Caki2 (cell line): ENCODE results near the gene RNF43. TPM values are rescaled to one million over a fixed set of nuclear protein-coding genes. Genes with fewer than 3 reads are reported as not detected.
"Not testable (repeated sequence)": the region's sequence is repeated elsewhere in the genome, so short reads cannot be mapped to it uniquely, and the experiment has no call there.

ENCODE experiments used
- DNase-seq: peaks from one replicate; pipeline ENCODE4 v3.0.0-alpha.2; 2015; ENCODE audit warnings: low read depth
- in situ Hi-C: cut with HindIII; loops from 2 replicates; pipeline ENCODE4 v1.10.0; 2016; ENCODE audit warnings: low sequenced_read_pairs, low pct_unique_long_range_greater_than_20kb, mixed read lengths
- total RNA-seq: library from RNA; depleted of rRNA; stranded (reverse); fragments of >200 nt; shearing (Covaris generic); gene quantifications from 2 replicates; pipeline ENCODE4 v1.2.3, GENCODE V29; 2014; ENCODE audit warnings: low replicate concordance

The RNF43 gene
- total RNA-seq, 1 experiment from 2014 or later = 2.6 TPM

GRCh38 chr17:58412064-58412703 lies 5.2 kb downstream of the RNF43 start:
- in situ Hi-C loops = no loop called here
- no peak for DNase-seq

DNA sequence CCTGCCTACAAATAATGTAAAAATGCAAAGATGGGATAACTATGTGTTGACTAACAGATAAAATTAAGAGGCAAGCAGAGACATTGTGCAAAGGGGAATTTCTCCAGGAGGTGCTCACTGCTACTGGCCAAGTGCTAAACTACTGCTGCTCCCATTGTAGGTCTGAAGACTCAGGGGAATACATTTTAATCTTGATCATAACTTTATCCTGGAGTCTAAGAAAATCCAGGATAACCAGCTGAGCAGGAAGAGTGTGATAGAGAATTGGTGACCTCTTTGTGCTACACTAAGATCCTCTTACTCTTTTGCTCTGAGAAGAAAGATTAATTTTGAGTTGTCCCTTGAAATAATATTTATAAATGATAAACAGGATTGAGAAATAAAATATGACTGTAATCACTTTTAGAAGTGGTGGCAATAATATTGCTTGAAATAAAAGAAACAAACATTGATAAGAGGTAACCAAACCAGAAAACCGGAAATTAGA lies 5.9 kb downstream of the RNF43 start:
- in situ Hi-C loops = no loop called here
- no peak for DNase-seq

DNA sequence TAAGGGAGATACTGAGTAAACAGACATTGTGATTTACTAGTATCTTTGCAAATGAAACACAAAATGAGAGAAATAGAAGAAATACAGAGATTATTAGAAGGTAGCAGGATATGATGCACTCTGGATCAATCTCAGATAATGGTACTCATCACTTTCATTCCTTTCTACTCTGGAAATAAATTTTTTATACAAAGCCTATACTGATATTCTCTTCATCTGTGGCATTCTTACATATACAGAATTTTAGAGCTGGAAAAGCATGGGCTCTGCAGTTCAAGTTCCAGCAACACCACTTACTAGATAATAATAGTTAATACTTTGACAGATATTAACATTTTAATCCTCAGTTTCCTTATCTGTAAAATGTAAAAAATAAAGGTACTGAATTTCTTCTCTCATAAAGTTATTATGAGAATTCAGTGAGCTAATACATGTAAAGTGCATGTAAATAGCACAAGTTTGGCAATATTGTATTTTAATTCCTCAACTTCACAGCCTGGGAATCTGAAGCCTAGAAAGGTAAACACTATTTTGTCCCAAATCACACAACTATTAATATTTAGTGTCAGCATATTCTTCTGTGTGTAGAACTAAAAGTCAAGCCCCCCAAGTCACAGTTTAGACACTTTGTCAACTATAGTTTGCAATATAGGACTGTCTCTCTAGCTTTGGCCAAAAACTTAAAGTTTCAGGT lies 6.5 kb downstream of the RNF43 start:
- DNase-seq = no peak
- in situ Hi-C loops = no loop called here

GRCh38 chr17:58409432-58409831 lies 7.9 kb downstream of the RNF43 start:
- no peak for DNase-seq
- in situ Hi-C loops = no loop called here

DNA sequence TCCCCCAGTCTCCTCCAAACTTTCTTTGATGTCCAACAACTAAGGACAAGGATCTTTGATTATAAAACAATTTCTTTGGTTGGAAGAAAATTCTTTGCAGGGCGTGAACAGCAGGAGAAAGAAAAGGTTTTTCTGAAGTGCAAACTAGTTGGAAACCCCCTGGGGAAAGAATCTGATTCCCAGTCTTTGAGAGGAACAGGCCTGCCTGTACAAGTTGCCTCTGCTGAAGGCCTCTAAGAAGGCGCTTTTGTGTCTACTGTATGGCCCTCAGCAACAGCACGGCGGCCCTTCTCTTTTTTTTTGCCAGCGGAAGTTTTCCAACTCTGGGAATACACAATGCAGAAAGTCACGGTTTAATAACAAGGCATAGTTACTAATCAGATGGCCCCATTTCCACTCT lies 14.0 kb downstream of the RNF43 start:
- in situ Hi-C loops = no loop called here
- DNase-seq = no peak

GRCh38 chr17:58402679-58403078 lies 14.7 kb downstream of the RNF43 start:
- no peak for DNase-seq
- in situ Hi-C loops = no loop called here

- in situ Hi-C loops = no loop called here
- DNase-seq = no peak
Observed at GRCh38 chr17:58402047-58402446, 15.3 kb downstream of the RNF43 start.

GRCh38 chr17:58401287-58401686 lies 16.0 kb downstream of the RNF43 start:
- DNase-seq = no peak
- in situ Hi-C loops = no loop called here

DNA sequence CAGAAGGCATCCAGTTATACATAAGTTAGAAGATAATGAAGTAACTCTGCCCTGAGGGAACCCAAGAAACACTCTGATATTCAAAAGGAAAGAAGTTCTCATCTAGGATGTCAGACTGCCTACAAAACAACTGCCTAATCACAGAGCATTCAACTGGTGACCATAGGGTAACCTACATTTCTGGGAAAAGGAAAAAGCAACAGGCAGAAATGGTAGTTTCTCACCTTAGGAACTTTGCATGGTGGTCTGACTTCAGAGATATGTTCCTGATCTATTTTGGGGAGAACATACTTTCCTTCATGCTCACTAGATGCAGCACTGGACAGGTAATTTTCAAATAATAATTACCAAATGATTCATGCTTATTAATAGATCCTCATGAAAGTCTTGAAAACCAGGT lies 16.5 kb downstream of the RNF43 start:
- in situ Hi-C loops = no loop called here
- no peak for DNase-seq

DNA sequence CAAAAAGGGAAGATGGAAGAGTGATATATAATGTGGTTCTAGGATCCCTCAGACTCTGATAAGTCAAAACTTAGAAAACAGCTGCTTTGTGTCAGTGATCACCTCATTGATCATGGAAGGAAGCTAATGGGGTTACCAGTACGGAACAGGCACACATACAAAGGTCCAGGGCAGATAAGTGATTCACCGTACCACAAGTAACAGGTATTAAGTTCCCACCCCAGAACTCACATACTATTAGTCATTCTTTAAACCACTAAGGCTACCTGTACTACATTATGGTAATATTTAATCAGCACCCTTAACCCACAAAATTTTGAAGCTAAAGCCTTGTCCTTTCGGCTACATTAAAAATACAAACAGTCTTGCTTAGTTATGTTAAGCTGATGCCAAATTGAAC lies 17.4 kb downstream of the RNF43 start:
- DNase-seq = no peak
- in situ Hi-C loops = no loop called here

DNA sequence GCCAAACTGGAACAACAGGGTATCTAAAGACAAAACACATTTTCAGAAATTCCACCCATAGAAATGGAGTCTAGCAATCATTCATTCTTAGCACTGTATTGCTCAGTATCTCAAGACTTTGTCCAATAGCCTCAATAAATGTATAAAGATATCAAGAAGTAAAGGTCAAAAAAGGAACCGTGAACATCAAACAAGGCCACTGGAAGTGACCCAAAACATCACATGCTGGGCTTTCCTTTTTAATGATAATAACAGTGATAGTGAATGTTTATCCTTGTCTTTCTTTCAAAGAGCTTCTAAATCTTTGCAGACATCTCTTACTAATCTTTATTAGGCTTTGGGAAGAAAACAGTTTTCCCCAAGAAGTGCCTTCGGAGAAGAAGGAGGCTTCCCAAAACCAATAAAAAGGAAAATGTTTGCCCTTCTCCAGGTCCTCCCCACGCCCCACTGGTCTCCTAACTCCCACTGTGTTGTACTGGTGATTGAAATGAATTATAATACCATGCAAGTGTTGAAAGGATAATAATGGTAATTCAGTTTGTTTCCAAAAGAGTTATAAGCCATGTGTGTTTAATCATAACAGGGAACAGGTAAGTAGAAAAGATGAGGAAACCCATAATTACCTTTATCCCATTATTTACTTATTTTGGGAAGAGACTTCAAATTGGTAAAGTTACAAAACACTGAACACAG lies 18.6 kb downstream of the RNF43 start:
- no peak for DNase-seq
- in situ Hi-C loops = no loop called here

GRCh38 chr17:58397421-58397820 lies 19.9 kb downstream of the RNF43 start:
- DNase-seq, in situ Hi-C loops: not testable (repeated sequence)

DNA sequence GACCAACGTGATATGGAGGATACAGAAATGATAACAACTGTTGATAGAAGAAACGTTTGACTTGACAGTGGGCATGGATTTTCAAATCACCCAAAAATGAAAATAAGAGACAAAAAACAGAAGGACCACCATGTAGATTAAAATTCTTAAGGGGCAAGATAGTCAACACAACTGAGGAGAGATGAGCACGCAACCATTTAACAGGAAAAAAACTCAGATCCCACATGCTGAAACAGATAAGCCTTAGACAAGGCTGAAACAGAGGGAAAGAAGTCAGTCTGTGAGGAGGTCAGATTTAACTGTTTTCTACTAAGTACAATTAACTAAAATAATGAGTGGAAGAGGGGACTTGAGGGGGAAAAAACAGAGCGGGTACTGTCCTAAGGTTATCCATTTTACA lies 21.2 kb downstream of the RNF43 start:
- in situ Hi-C loops = no loop called here
- DNase-seq = no peak

DNA sequence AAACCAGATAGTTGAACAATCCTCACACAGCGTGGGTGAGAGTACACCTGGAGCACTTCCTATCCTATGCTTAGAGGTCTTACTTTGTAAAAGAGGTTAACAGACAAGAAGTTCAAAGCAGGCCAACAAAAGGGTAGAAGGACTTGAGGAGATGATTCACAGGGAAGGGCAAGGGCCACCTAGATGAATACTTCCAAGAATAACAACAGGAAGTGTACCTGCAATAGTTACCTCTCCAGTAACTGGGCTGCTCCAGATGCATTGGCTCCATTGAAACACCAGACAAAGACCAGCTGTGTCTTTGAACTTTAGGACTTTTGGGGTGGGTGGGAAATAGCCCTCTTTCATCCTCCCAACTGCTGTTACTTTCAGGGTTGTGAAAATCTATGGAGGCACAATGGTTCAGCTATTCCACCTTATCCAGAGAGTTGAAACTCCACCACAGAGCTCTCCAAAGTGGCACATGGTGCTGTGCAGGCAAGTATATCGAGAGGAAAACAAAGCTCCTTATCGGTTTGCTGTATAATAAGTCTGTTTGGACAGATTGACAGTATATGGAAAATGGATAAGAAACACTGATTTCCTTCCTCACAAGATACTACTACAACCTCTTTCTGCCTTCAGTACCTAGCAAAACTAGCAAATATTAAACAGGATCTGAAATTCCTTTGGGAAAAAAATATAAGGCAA lies 22.7 kb downstream of the RNF43 start:
- DNase-seq = no peak
- in situ Hi-C loops = no loop called here

- in situ Hi-C loops = no loop called here
- DNase-seq = peak; percentile 92
Observed at GRCh38 chr17:58391302-58391984, 25.9 kb downstream of the RNF43 start.

GRCh38 chr17:58390884-58391283 lies 26.4 kb downstream of the RNF43 start:
- in situ Hi-C loops = no loop called here
- DNase-seq = no peak

DNA sequence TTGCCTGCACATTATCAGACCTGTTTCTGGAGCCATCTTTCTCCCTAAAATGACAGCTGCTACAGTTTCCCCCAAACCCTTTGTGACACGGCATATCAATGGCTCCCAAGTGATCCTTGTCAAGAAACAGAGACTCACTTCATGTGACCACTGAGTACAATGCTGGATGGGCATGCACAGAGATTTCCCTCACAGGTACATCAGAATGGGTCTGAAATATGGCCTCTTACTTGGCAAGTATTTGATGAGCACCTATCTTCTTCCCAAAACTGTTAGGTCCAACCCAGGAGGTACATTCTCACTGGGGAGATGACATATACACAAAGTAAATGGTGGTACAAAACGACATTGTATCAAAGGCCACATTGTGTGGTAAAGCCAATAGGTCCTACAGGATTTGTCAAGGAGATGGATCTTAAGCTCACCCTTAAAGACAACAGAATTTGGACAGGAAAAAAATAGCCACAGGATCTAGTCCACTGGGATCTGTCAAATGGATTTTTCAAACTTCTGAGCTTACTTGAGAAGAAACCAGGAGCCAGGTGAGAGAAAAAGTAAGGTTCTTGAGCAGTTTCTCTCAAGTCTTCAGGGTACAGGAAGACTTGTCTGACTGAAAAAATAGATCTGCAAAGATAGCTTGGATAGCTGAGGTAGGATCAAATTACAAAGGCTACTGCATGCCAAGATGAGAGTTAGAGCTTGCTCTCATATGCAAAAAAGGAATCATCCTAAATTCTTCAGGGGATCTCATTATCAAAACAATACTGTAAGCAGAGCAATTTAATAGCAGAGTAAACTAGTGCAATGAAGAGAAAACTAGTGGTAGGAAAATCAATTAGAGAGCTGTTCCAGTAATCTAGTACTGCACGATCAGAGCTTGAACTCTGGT lies 28.8 kb downstream of the RNF43 start:
- in situ Hi-C loops = no loop called here
- no peak for DNase-seq
